IMR-90 (cell line): ENCODE results near the gene ATP2B2. TPM values are rescaled to one million over a fixed set of nuclear protein-coding genes. Genes with fewer than 3 reads are reported as not detected.

Experiments
- ATAC-seq: fragments of 200-7000 bp; cut with Tn5 transposase; 2 replicates; pipeline ENCODE4 v1.9.1; 2020; ENCODE audit warnings: low read depth, mild to moderate bottlenecking, moderate library complexity
- BruUV-seq: library from RNA; stranded (reverse); fragments of 400-500 nt; replicated peaks from 2 replicates; lab custom pipeline; 2021; lab: Mats Ljungman, UMichigan
- CTCF ChIA-PET: fragments of 300-600 bp; formaldehyde crosslinking; extraction: SDS; loops from one replicate; lab custom pipeline; 2021; ENCODE audit warnings: antibody characterized with exemption; lab: Yijun Ruan, JAX
- POLR2A ChIA-PET: fragments of 300-600 bp; sonication (Branson Sonifier 250); formaldehyde crosslinking; loops from one replicate; lab custom pipeline; 2022; ENCODE audit warnings: antibody characterized with exemption; ENCODE audit not compliant: unreplicated experiment; lab: Charles Lee
- DNase-seq: peaks from one replicate; pipeline ENCODE4 v3.0.0; 2013
- H2AFZ ChIP-seq: replicated peaks from 2 replicates; pipeline ENCODE3; 2013; ENCODE audit warnings: low read length, mild to moderate bottlenecking; ENCODE audit not compliant: poor library complexity
- H2AK5ac ChIP-seq: 2 replicates; pipeline ENCODE4 v1.6.1; 2013; ENCODE audit warnings: low read depth, low read length, inconsistent platforms
- H2AK9ac ChIP-seq: replicated peaks from 2 replicates; pipeline ENCODE3; 2013; ENCODE audit warnings: mild to moderate bottlenecking, low read depth, low read length, moderate library complexity; ENCODE audit not compliant: poor library complexity
- H2BK120ac ChIP-seq: 2 replicates; pipeline ENCODE4 v1.6.1; 2013; ENCODE audit warnings: low read depth, low read length, inconsistent platforms
- H2BK15ac ChIP-seq: 3 replicates; pipeline ENCODE4 v1.6.1; 2013; ENCODE audit warnings: low read depth, low read length, inconsistent platforms
- H2BK20ac ChIP-seq: 2 replicates; pipeline ENCODE4 v1.6.1; 2013; ENCODE audit warnings: low read depth, mild to moderate bottlenecking, inconsistent platforms, low read length, moderate library complexity
- H2BK5ac ChIP-seq: 2 replicates; pipeline ENCODE4 v1.6.1; 2013; ENCODE audit warnings: mild to moderate bottlenecking, low read depth, low read length, inconsistent platforms; ENCODE audit not compliant: poor library complexity, severe bottlenecking
- H3K14ac ChIP-seq: replicated peaks from 2 replicates; pipeline ENCODE4 v1.6.1; 2013; ENCODE audit warnings: low read depth, low read length, inconsistent platforms
- H3K18ac ChIP-seq: 2 replicates; pipeline ENCODE4 v1.6.1; 2013; ENCODE audit warnings: low read depth, low read length, control low read depth
- H3K23ac ChIP-seq: 2 replicates; pipeline ENCODE4 v1.6.1; 2013; ENCODE audit warnings: low read depth, low read length, inconsistent platforms
- H3K27ac ChIP-seq: 2 replicates; pipeline ENCODE4 v1.5.1; 2013; ENCODE audit warnings: mild to moderate bottlenecking, control low read depth, low read length; ENCODE audit not compliant: insufficient read depth
- H3K27me3 ChIP-seq: 2 replicates; pipeline ENCODE4 v1.6.1; 2013; ENCODE audit warnings: low read length; ENCODE audit not compliant: control insufficient read depth, insufficient read depth
- H3K36me3 ChIP-seq: 2 replicates; pipeline ENCODE4 v1.6.1; 2013; ENCODE audit warnings: low read length, mixed read lengths; ENCODE audit not compliant: control insufficient read depth, insufficient read depth
- H3K4ac ChIP-seq: 2 replicates; pipeline ENCODE4 v1.6.1; 2013; ENCODE audit warnings: low read depth, low read length, inconsistent platforms
- H3K4me1 ChIP-seq: 2 replicates; pipeline ENCODE4 v1.6.1; 2013; ENCODE audit warnings: low read length, mixed read lengths; ENCODE audit not compliant: control insufficient read depth, insufficient read depth
- H3K4me2 ChIP-seq: 2 replicates; pipeline ENCODE4 v1.6.1; 2013; ENCODE audit warnings: low read depth, mild to moderate bottlenecking, control low read depth, low read length, moderate library complexity
- H3K4me3 ChIP-seq: 2 replicates; pipeline ENCODE4 v1.5.1; 2013; ENCODE audit warnings: low read depth, mild to moderate bottlenecking, control low read depth, low read length, moderate library complexity; ENCODE audit not compliant: insufficient read depth
- H3K56ac ChIP-seq: 2 replicates; pipeline ENCODE4 v1.6.1; 2013; ENCODE audit warnings: low read length, inconsistent platforms; ENCODE audit not compliant: insufficient read depth; ENCODE audit errors: extremely low read depth
- H3K79me1 ChIP-seq, 2 experiments: 2 replicates each; pipeline ENCODE4 v1.6.1; 2013; ENCODE audit warnings: low read length in 2 of 2, inconsistent platforms in 1 of 2, low read depth in 1 of 2
- H3K9ac ChIP-seq: 2 replicates; pipeline ENCODE4 v1.6.1; 2013; ENCODE audit warnings: low read depth, low read length, control low read depth
- H3K9me1 ChIP-seq: 2 replicates; pipeline ENCODE4 v1.6.1; 2013; ENCODE audit warnings: low read length, inconsistent platforms; ENCODE audit not compliant: insufficient read depth
- H3K9me3 ChIP-seq: 2 replicates; pipeline ENCODE4 v1.6.1; 2013; ENCODE audit warnings: low read length; ENCODE audit not compliant: control insufficient read depth, insufficient read depth
- H4K20me1 ChIP-seq: 2 replicates; pipeline ENCODE4 v1.6.1; 2013; ENCODE audit warnings: low read length, inconsistent platforms; ENCODE audit not compliant: insufficient read depth
- H4K5ac ChIP-seq: 2 replicates; pipeline ENCODE4 v1.6.1; 2013; ENCODE audit warnings: mild to moderate bottlenecking, low read depth, low read length, control low read depth
- H4K8ac ChIP-seq, 2 experiments: 2 replicates each; pipeline ENCODE4 v1.6.1; 2013; ENCODE audit warnings: low read depth in 2 of 2, low read length in 2 of 2, control low read depth in 1 of 2, inconsistent platforms in 1 of 2
- H4K91ac ChIP-seq: 2 replicates; pipeline ENCODE4 v1.6.1; 2013; ENCODE audit warnings: low read depth, low read length, inconsistent platforms; ENCODE audit not compliant: insufficient read depth
- BHLHE40 ChIP-seq: fragments of 150-350 bp; IDR thresholded peaks from 2 replicates; pipeline ENCODE4 v1.6.1; 2016; ENCODE audit warnings: mild to moderate bottlenecking, low read depth, low read length
- CHD1 ChIP-seq: IDR thresholded peaks from 2 replicates; pipeline ENCODE4 v1.6.1; 2012; ENCODE audit warnings: low read depth, low read length, improper control_type of control experiment
- CTCF ChIP-seq: conservative IDR thresholded peaks from 2 replicates; pipeline ENCODE4 v1.5.1; 2012; ENCODE audit warnings: mild to moderate bottlenecking, low read depth, low read length, improper control_type of control experiment
- MAFK ChIP-seq: IDR thresholded peaks from 2 replicates; pipeline ENCODE4 v1.6.1; 2012; ENCODE audit warnings: low read depth, low read length, improper control_type of control experiment
- MXI1 ChIP-seq: IDR thresholded peaks from 2 replicates; pipeline ENCODE4 v1.6.1; 2012; ENCODE audit warnings: low read depth, mild to moderate bottlenecking, low read length, moderate library complexity, borderline replicate concordance
- NFE2L2 ChIP-seq: fragments of 150-350 bp; IDR thresholded peaks from 2 replicates; pipeline ENCODE4 v1.6.1; 2016; ENCODE audit warnings: low read depth, mild to moderate bottlenecking, low read length
- POLR2A ChIP-seq: IDR thresholded peaks from 2 replicates; pipeline ENCODE4 v1.6.1; 2012; ENCODE audit warnings: mild to moderate bottlenecking, low read depth, low read length
- RAD21 ChIP-seq: IDR thresholded peaks from 2 replicates; pipeline ENCODE4 v1.6.1; 2012; ENCODE audit warnings: low read length, improper control_type of control experiment
- RCOR1 ChIP-seq: IDR thresholded peaks from 2 replicates; pipeline ENCODE4 v1.6.1; 2012; ENCODE audit warnings: mild to moderate bottlenecking, low read length, improper control_type of control experiment; ENCODE audit not compliant: insufficient replicate concordance
- RFX5 ChIP-seq: IDR thresholded peaks from 2 replicates; pipeline ENCODE4 v1.8.0; 2012; ENCODE audit warnings: low read depth, mild to moderate bottlenecking, low read length, moderate library complexity
- SMC3 ChIP-seq: fragments of 150-350 bp; IDR thresholded peaks from 2 replicates; pipeline ENCODE4 v1.6.1; 2016; ENCODE audit warnings: low read depth, mild to moderate bottlenecking, antibody characterized with exemption, low read length, moderate library complexity
- USF2 ChIP-seq: fragments of 150-350 bp; IDR thresholded peaks from 2 replicates; pipeline ENCODE4 v1.6.1; 2017; ENCODE audit warnings: mild to moderate bottlenecking, antibody characterized with exemption, low read length, low read depth
- WGBS, 2 experiments: methylation state at CpG; one replicate each; pipeline versions ENCODE4 v1.1.5 to v1.1.7; 2013; ENCODE audit warnings: missing lambda C conversion rate in 2 of 2; ENCODE audit not compliant: insufficient read length in 1 of 2; ENCODE audit errors: extremely low coverage in 2 of 2; 5-methylcytosine and 5-hydroxymethylcytosine counted together
- dilution Hi-C: fragments of 300-500 bp; cut with HindIII; formaldehyde crosslinking; loops from one replicate; pipeline ENCODE4 v1.14.3; 2018; ENCODE audit warnings: low sequenced_read_pairs; ENCODE audit not compliant: unreplicated experiment
- in situ Hi-C: fragments of 300-500 bp; cut with MboI; formaldehyde crosslinking; loops from 3 replicates; pipeline ENCODE4 v1.14.3; 2019; ENCODE audit warnings: low sequenced_read_pairs, inconsistent platforms, mixed read lengths
- intact Hi-C: fragments of 100-400 bp; cut with micrococcal nuclease; formaldehyde crosslinking; loops from 2 replicates; pipeline ENCODE4 v1.10.0; 2022
- polyA plus RNA-seq, 3 experiments: library from polyadenylated mRNA; depleted of rRNA; stranded (reverse); fragments of >200 nt; gene quantifications; 2 replicates each; pipeline ENCODE4 v1.2.3, GENCODE V29; 2012; ENCODE audit warnings: low replicate concordance in 1 of 3
- total RNA-seq: library from RNA; depleted of rRNA; stranded (reverse); fragments of >200 nt; gene quantifications from 2 replicates; pipeline ENCODE4 v1.2.3, GENCODE V29; 2012

Gene ATP2B2
- total and polyA plus RNA-seq, 2 of the 4 experiments (the other 2 are of a cell fraction): under 0.01 to 0.02 TPM

- no peak overlapping the region for H2AFZ ChIP-seq
- no peaks in the 10 kb centered on the region; the same call in 1 of the 2 replicates for H3K9me1 ChIP-seq
- no peak overlapping the region for H2BK120ac ChIP-seq
- intact Hi-C loops: no loop called here
- H2AK5ac ChIP-seq: no peak overlapping the region
- dilution Hi-C loops: no loop called here
- H4K20me1 ChIP-seq: no peaks in the 10 kb centered on the region
- DNase-seq (no peak), ATAC-seq (no peak)
- H3K9ac ChIP-seq: no peak overlapping the region
- H2BK20ac ChIP-seq: no peak overlapping the region
- in situ Hi-C loops: no loop called here
- H2BK5ac ChIP-seq: no peak overlapping the region
- H3K4me1 ChIP-seq: peaks cover 6% of the 10 kb centered on the region
- H3K23ac ChIP-seq: no peak overlapping the region
- H3K27ac ChIP-seq: no peak overlapping the region
- H3K9me3 ChIP-seq: no peaks in the 10 kb centered on the region
- H2AK9ac ChIP-seq: no peak overlapping the region
- no peak overlapping the region for H3K4me2 ChIP-seq
- H3K36me3 ChIP-seq: no peaks in the 10 kb centered on the region
- CTCF ChIA-PET: interaction anchor here (0.5 kb wide), 1 partner anchor 275 kb away, joined by 3 read pairs; no protein-coding TSS in a partner anchor
- H3K4me3 ChIP-seq: no peak overlapping the region
- TF ChIP-seq CHD1 (no peak), BHLHE40 (no peak), POLR2A (no peak), CTCF (no peak), RCOR1 (no peak), SMC3 (no peak), MAFK (no peak), USF2 (no peak), RFX5 (no peak), NFE2L2 (no peak), RAD21 (no peak), MXI1 (no peak)
- no peaks in the 10 kb centered on the region for H3K79me1 ChIP-seq
- WGBS, 2 experiments: 50% methylated on average over 1 of the region's 14 CpGs; no CpG with 5 or more reads in 1 of the 2 experiments
- POLR2A ChIA-PET: no interaction called here
- no TSS peak for BruUV-seq
- H3K4ac ChIP-seq: no peak overlapping the region
- H4K8ac ChIP-seq: no peak overlapping the region
- no peak overlapping the region for H4K91ac ChIP-seq
- H3K56ac ChIP-seq: no peak overlapping the region
- H3K14ac ChIP-seq: no peak overlapping the region
- no peak overlapping the region for H4K5ac ChIP-seq
- H3K27me3 ChIP-seq: peaks cover 21% of the 10 kb centered on the region
- no peak overlapping the region for H2BK15ac ChIP-seq
- H3K18ac ChIP-seq: no peak overlapping the region
These were observed 11.4 kb upstream of the ATP2B2 start for GRCh38 chr3:10516544-10517452.
